Testis (tissue), 2 donors: ENCODE results near the gene FRMD6.

ENCODE experiments used
- POLR2A ChIP-seq: fragments of 450-650 bp; IDR thresholded peaks from one replicate; pipeline ENCODE4 v1.6.1; 2017; ENCODE audit warnings: antibody characterized with exemption, mild to moderate bottlenecking, moderate library complexity
- TF ChIP-seq, protein P1 (sequence below), 3 experiments: fragments of 450-650 bp in 2 of 3; fragments of 200-600 bp in 1 of 3; sonication (generic) in 1 of 3; IDR thresholded peaks; one replicate each; pipeline ENCODE4 v1.5.1; 2016 to 2019; ENCODE audit warnings: antibody characterized with exemption in 3 of 3, mild to moderate bottlenecking in 2 of 3, moderate library complexity in 1 of 3

DNA sequence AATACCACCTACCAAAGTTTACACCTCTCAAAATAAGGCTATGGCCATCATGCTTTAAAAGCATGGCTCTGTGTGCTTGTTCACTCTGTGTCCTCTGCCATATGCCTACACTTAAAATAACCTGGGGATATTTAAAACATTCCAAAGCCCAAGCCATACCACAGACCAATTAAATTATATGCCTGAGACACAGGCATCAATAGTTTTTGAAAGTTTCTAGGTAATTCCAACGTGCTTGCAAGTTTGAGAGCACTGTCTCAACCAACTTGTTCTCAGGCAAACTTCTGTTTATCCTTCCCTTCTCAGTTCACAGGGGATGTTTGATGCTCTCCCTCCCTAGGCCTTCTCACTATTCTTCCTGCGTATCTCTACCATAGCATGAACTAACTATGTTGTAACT, 3.4 kb upstream of the FRMD6 start:
- TF ChIP-seq, protein P1, sequence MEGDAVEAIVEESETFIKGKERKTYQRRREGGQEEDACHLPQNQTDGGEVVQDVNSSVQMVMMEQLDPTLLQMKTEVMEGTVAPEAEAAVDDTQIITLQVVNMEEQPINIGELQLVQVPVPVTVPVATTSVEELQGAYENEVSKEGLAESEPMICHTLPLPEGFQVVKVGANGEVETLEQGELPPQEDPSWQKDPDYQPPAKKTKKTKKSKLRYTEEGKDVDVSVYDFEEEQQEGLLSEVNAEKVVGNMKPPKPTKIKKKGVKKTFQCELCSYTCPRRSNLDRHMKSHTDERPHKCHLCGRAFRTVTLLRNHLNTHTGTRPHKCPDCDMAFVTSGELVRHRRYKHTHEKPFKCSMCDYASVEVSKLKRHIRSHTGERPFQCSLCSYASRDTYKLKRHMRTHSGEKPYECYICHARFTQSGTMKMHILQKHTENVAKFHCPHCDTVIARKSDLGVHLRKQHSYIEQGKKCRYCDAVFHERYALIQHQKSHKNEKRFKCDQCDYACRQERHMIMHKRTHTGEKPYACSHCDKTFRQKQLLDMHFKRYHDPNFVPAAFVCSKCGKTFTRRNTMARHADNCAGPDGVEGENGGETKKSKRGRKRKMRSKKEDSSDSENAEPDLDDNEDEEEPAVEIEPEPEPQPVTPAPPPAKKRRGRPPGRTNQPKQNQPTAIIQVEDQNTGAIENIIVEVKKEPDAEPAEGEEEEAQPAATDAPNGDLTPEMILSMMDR (IDR thresholded peaks at IDR 0.05): no peak
- no peak for TF ChIP-seq POLR2A
